HG02884 (cell line): Measurements from ENCODE around the gene MED12L.

ENCODE experiments used
- ATAC-seq: cut with Tn5 transposase; IDR thresholded peaks from one replicate; pipeline ENCODE4 v1.9.1; 2021; ENCODE audit warnings: mild to moderate bottlenecking, moderate library complexity; ENCODE audit not compliant: unreplicated experiment

Gene MED12L

DNA sequence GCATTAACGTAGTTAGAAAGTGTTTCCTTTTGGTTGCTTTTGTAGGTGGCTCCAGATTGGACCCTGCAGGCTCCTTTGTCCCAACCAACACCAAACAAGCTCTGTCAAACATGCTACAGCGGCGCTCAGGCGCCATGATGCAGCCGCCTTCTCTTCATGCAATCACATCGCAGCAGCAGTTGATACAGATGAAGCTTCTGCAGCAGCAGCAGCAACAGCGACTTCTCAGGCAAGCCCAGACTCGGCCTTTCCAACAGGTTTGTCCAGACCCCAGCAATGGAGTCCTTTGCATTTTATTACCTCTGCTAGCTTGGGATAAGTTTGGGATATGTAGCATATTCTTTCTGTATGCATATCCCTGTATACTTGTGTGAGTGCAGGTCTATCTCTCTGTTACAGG is 309.1 kb downstream of the MED12L start:
- ATAC-seq, result no peak

DNA sequence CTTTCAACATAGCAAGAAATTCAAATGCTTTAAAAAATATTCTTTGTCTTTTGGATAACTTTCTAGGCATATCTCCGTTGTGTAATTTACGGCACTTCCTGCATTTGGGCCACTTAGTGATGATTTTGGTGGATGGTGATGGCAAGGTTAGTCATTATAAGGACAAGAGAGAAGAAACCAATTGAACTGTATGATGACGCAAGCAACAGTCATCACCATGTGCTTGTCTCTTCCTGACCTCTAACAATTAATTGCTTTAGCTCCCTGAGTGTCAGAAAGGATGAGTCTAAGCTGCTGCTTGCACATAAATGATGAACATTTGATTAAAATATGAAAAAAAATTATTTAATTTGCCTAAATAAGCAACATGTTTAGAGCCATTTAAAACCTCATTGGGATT is 310.3 kb downstream of the MED12L start:
- ATAC-seq, result no peak

DNA sequence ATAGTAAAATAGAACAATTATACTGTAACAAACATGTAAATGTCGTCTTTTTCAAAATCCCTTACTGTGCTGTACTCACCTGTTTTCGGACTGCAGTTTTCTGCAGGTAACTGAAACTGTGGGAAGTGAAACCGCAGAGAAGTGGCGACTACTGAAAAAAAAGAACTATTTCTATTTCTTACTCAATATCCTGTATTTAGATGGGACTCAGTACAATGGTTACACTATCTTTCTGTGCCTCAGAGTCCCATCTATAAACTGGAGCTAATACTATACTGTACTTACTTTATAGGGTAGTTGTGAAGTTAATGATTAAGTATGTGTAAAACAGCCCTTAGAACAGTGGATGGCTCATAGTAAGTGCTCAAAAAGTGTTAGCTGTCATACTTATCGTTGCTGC is 313.4 kb downstream of the MED12L start:
- ATAC-seq, result peak; percentile 80

DNA sequence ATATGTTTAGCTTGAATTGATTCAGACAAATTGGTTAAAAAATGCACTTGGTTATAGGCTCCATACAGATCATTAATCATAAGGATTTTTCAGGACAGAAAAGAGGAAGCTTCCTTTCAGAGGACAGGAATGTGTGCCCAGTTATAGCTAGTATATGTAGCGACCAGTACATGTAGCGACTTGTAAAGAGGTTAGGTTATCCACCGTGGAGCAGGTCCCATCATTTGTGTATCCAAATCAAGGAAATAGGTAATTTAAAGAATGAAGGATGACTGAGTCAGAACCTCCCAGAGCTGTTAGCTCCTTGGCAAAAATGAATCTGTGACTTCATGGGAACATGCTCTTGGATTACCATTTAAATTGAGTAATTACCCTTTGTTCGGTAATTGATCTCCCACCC is 314.9 kb downstream of the MED12L start:
- ATAC-seq, result no peak

DNA sequence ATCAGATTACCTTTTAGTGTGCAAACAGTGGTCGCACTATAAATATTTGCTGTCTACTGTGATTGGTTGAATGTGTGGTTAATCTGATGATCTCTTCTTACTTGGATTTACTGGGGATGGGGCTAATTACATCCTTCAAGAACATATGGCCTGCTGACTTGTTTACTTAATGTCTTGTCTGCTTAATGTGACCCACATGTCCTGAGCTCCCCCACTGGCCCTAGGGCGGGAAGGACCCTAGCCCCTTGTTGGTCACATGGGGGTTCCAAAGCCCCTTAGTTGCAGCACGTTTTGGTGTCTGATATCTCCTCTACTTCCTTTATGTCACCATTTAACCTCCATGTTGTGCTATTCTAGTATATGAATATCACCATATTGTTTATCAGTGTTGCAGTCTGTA is 316.9 kb downstream of the MED12L start:
- ATAC-seq, result no peak

DNA sequence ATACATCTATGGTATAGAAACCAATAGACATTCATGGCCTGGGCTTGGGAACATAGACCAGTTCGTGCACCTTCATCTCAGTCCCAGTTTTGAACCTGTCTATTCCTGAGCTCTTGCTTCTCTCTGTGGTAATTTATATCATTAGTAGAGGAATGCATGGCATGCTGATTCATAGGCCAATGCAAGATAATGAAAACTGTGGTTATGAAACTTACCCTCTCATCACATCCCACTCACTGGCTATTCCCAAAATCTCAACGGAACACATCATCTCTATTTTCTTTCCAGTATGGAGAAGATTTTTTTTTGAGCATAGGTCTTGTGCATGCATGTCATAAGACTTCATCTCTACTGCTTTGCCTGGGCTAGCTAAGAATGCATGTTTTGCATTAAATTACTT is 317.8 kb downstream of the MED12L start:
- no peak for ATAC-seq

DNA sequence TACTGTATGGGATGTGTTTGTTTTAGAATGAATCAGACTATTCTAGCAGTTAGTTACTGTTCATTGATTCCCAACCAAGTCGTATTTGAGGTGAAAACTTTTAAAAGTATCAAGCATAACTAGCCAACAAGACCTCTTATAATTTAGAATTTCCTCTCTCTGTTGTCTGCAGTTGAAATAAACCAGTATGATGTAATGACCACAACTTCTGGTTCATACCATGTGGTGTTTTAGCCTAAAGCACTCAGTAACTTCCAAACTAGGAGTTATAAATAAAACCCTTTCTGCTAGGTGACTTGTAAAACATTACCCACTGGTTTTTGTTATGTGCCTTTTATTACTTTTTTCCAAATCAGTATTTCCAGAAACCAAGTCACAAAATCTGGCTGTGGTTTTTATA is 318.9 kb downstream of the MED12L start:
- no peak for ATAC-seq

DNA sequence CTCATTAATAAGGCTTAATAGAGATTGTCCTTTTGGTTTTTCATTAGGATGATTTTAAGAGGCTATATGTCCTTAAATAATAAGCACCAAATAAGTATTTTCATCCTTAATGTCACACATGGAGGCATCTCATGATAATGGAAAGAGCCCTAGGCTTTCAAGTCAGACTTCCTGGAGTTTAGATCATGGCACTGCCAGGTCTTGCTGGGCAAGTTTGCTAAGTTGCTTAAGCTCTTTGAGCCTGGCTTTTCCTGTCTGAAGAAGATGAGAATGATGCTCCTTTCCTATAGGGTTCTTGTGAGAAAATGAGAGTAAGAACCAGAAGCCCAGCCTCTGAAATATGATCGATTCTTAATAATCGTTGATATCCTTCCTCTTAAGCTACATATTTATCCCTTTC is 322.5 kb downstream of the MED12L start:
- no peak for ATAC-seq

DNA sequence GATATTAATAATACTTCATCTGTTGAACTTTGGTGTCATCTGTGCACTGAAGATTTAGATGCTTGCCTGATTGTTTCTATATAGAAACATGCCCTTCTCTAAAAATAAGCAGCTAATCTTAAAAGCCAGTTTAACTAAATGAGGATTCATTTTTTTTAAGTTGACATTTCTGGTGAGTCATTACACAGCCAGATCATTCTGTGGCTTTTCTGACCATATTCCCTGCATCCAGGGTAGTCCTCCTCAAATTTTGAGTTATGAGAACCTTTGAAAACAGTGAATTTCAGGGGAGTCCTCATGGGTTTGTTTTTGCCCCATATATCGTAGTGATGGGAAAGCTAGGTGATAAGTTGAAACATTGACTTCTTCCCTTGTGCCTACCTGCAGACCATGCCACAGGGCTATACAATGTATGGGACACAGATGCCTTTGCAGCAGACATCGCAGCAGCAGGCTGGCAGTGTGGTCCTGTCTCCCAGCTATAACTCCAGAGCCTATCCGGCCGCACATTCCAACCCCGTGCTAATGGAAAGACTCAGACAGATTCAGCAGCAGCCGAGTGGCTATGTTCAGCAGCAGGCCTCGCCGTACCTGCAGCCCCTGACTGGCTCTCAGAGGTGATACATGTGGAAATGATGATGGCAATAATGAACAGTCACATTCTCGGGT is 325.6 kb downstream of the MED12L start:
- no peak for ATAC-seq

DNA sequence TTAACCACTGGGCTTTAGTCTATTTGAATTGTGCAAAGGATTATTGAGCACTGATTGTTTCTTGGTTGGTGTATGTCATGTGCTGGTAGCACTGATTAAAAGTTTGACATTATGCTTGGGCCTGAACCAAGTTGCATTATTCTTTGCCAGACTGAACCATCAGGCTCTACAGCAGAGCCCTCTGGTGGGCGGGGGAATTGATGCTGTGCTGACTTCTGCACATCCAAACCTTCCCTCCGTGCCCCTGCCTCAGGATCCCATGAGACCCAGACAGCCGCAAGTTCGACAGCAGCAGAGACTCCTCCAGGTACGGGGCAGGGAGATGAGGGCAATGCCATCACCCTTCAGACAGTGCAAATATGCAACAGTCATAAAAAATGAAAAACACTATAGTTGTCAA is 327.5 kb downstream of the MED12L start:
- no peak for ATAC-seq

DNA sequence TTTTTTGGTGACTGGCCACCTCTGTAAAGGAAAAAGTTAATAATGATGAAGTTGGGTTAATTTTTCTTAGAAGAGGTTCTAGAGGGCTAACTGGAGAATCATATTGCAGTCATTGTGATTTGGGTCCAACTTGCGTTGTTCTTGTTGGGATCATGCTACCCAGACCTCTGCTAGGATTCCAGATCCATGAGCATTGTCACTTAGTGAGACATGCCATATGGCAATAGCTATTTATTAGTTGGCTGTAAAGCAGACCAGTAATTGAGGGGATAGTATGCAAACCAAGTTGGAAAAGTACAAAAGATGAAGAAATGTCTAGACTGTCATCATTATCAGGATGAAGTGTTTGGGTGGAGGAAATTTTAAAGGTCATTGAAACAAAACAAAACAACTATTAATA is 329.8 kb downstream of the MED12L start:
- no peak for ATAC-seq

DNA sequence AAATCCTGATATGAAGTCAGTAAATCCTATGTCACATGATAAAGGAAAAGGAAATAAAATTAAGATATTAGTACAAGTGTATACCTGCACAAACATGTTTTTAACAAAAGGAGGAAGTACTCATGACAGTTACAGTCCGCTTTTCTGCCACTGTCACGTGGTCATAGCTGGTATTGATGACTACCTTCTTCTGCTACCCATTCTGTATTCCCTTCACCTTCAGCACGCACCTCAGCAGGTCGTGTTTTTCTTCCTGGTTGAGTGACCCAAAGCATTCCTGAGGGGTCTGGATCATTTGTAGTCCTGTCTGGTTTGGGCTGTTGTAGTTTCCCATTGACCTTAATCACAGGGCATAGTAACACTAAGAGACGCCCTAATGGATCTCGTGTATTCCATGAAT is 334.3 kb downstream of the MED12L start:
- ATAC-seq, result no peak

DNA sequence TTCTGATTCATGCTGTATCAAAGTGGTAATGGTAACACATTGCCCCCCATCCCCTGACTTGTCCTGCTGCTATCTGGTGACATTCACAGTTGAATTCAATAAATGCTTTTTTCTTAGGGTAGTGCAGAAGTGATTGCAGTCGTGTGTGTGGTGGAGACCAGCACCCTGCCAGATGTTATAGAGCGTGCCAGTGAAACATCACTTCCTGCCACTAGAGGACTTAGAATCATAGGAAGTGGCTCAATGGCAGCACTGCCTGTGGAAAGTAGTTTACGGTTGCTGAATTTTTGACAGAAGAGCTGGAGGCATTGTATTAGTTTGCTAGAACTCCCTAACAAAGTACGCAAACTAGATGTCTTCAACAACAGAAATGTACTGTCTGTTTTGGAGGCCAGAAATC is 336.5 kb downstream of the MED12L start:
- ATAC-seq, result peak; percentile 66

DNA sequence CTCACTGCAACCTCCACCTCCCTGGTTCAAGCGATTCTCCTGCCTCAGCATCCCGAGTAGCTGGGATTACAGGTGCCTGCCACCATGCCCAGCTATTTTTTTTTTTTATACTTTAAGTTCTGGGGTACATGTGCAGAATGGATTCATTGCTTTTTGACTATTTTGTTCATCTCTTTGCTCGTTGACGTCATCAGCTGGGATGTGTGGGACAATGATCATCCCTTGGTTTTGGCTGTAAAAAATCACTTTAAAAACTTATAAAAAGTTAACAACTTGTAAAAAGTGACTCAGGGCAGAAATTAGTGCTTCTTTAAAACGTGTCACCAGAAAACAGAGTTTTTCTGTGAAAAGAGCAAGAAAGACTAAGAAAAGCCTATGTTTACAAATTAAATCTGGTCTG is 337.6 kb downstream of the MED12L start:
- no peak for ATAC-seq

DNA sequence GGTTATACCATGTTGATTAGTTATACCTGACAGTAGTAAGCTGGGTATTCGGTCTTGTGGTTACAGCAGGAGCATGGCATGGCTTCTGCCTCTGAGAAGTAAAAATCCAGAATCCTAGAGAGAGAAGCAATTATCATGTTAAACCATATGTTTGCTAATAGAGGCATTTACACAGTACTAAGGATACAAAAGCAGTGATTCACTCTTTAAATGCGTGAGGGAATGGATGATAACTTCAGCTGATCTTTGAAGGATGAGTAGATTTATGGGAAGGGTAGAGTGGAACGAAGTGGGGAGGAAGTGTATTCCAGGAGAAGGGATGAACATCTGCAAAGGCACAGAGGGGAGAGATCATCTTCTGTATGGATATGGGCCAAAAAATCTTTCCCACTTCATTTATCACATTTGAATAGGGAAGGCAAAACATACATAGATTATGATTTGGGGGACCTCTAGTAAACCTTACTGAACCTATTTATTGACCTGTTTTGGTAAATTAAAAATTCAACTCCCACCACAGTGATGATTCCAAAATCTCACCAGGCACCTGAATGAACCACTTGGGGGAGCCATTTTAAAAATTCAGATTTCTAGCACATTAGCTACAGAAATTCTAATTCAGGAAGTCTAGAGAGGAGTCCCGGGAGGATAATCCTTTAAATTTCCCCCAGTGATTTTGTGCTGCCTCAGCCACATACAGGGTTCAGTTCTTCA is 340.3 kb downstream of the MED12L start:
- peak; percentile 27 for ATAC-seq

DNA sequence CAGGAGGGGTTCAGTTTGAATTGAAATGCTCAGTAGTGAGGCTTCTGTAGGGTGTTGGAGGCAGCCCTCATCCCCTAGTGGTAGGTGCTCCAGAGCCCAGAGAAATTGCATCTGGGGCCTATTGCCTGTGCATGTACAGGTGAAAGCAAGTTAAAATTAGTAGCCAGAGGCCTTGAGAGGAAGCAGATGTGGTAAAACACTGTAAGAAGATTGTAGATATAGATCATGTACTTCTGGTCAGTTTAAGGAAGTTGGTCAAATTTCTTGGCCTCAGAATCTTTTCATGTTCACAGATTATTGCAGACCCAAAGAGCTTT is 340.8 kb downstream of the MED12L start:
- ATAC-seq, result peak; percentile 55

DNA sequence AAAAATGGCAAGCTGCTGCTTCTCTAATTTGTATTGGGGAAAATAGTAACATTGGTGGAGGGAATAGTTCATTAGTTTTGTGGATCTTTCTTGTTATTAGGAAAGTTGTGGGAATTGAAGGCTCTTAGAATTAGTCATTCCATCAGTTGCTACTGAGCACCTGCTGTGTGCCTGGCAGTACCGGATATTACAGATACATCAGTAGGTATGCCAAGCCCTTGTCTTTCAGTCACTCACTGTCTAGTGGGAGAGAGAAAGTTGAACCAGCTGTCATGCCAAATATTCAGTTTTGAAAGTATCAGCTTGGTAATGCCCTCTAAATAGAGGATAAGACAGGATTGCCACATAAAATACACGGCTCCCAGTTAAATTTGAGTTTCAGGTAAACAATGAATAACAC is 342.9 kb downstream of the MED12L start:
- no peak for ATAC-seq

DNA sequence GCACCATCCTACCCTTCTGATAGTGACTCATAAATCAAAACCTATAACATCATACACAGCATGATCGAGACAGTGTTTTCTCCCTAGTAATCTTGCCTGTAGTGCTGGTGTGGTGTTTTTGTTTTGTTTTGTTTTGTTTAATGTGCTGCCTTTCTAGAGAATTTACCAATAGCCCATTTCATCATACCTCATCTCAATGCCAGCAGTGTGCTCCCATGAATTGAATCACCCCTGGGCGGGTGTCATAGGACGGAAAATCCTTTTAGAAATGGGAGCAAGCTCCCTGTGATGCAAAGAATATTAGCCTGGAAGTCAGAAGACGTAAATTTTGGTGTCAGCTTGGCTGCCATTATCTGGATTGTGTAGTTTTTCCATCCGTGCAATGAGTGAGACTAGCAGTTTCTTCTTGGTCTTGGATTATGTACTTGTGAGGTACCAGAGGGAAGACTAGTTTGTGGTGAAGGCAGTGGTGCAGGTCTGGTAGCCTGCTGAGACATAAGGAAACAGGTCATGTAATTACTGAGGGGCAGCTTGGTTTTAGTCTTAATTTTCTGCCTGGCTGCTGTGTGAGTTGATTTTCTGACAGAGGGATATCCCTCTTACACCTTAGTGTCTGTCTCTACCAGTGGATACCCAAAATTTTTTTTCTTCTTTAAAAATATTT is 345.5 kb downstream of the MED12L start:
- ATAC-seq, result peak; percentile 47

DNA sequence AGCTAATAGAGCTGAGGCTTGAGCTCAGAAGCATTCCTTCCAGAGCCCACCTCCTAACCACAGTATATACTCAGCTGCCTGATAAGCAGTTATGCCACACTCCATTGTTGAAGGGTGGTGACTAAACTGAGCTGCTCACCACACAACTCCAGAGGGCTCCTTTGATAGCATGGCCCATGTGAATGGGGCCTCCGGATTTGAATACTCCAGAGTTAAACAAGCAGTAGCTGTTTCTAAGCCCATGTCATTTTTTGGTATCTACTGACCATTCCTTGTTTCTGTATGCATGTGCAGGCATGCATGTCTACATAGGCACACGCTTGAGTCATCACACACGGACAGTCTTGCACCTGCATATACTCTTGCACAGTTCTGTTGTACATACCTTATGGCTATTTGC is 346.5 kb downstream of the MED12L start:
- ATAC-seq, result peak; percentile 34

DNA sequence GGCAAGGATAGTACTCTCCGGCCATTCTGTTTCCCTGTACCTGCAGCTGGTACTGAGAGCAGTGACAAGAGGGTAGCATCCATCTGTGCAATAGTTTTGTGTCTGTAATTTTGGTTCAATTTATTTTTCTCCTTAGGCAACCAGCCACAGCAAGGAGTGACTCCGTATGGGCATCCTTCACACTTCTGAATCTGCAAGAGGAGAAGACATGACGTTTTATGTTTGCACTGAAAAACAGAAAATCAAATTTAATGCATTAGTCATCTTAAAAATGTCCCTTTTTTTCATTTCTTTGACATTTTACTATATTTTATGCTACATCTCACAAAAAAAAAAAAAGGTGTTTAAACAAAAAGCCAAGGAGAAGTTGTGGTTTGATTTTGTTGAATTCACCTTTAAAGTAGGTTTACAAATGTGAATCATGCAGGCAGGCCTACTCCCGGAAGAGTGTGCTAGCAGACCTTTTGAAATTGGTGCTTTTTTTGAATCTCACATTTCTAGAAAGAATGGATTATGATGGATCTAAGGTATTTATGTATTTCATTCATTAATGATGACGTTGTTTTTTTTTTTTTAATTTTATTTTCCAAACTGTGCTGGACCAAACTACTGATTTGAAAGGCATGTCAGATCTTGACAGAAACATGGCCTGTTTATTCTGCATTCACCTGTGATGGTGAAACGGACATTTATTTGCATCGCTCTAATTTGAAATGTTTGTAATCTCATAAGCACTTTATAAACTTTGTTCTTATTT is 347.3 kb downstream of the MED12L start:
- ATAC-seq, result no peak

DNA sequence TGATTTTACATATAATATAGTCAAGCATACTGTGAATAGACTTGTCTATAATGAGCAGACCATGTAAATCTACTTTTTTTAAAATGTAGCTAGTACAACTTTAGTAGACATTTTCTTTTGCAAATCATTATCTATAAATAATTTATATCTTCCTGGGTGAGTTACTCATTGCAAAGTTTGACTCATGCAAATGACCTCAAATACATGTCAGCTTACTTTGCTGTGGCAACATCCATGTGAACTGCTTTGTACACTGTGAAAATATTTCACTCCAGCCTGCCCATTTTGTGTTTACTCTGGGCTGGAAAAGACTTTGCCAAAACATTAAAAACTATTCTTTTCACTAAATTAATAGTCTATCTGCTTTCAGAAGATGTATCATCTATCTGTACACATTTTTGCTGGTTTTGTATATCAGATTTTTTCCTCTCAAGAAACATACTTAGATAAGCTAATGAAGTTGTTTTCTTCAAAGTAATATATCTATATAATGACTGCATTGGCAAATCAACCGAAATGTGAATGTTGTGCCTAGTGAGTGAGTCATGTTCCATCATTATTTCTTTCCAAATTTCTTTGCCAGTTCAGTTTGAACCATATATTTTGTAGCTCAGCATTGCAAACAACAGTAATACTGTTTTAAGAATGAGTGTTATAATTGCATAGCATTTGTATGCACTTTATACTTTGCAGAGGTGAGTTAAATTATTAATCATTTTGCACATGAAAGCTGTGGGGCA is 348.9 kb downstream of the MED12L start:
- no peak for ATAC-seq
